T-helper 2 cell treated with Interferon-gamma antibody and Interleukin-4, amounts not matched to agents 5 μg/mL and 100 μg/mL, for 36 hours (primary cell): Measurements from ENCODE around the gene MTG2.

ENCODE experiments used
- DNase-seq: peaks from one replicate; pipeline ENCODE4 v3.0.0; 2021; ENCODE audit warnings: low spot score
- H3K27ac Mint-ChIP-seq: one replicate; pipeline ENCODE4 v1.8.0; 2021; ENCODE audit warnings: mild to moderate bottlenecking, mixed read lengths
- H3K27me3 Mint-ChIP-seq: one replicate; pipeline ENCODE4 v1.8.0; 2021; ENCODE audit warnings: low read depth, mixed read lengths
- H3K36me3 Mint-ChIP-seq: one replicate; pipeline ENCODE4 v1.8.0; 2021; ENCODE audit warnings: low read depth, mixed read lengths
- H3K4me1 Mint-ChIP-seq: one replicate; pipeline ENCODE4 v1.8.0; 2021; ENCODE audit warnings: low read depth, mixed read lengths
- H3K4me3 Mint-ChIP-seq: one replicate; pipeline ENCODE4 v1.8.0; 2022; ENCODE audit warnings: mild to moderate bottlenecking, moderate library complexity, mixed read lengths
- H3K9me3 Mint-ChIP-seq: one replicate; pipeline ENCODE4 v1.8.0; 2021; ENCODE audit warnings: mixed read lengths

MTG2 gene

GRCh38 chr20:62203378-62204030, 20.7 kb downstream of the MTG2 start:
- no peak for DNase-seq
- no peak overlapping the region for H3K27ac Mint-ChIP-seq
- H3K4me1 Mint-ChIP-seq: no peaks in the 10 kb centered on the region
- H3K36me3 Mint-ChIP-seq: peaks cover 29% of the 10 kb centered on the region
- H3K9me3 Mint-ChIP-seq: no peaks in the 10 kb centered on the region
- H3K4me3 Mint-ChIP-seq: no peak overlapping the region
- H3K27me3 Mint-ChIP-seq: no peaks in the 10 kb centered on the region

- H3K27ac Mint-ChIP-seq: no peak overlapping the region
- no peaks in the 10 kb centered on the region for H3K4me1 Mint-ChIP-seq
- H3K36me3 Mint-ChIP-seq: peaks cover 12% of the 10 kb centered on the region
- no peaks in the 10 kb centered on the region for H3K9me3 Mint-ChIP-seq
- no peak overlapping the region for H3K4me3 Mint-ChIP-seq
- no peak for DNase-seq
- no peaks in the 10 kb centered on the region for H3K27me3 Mint-ChIP-seq
Observed at GRCh38 chr20:62205618-62206387, 23.0 kb downstream of the MTG2 start.

GRCh38 chr20:62206388-62206775, 23.6 kb downstream of the MTG2 start:
- Mint-ChIP-seq H3K36me3 (peaks cover 12% of the 10 kb centered on the region), H3K4me1 (no peaks in the 10 kb centered on the region), H3K27me3 (no peaks in the 10 kb centered on the region), H3K27ac (no peak overlapping the region), H3K9me3 (no peaks in the 10 kb centered on the region), H3K4me3 (no peak overlapping the region)
- no peak for DNase-seq

GRCh38 chr20:62208061-62208794, 25.4 kb downstream of the MTG2 start:
- Mint-ChIP-seq H3K27me3 (no peaks in the 10 kb centered on the region), H3K4me3 (no peak overlapping the region), H3K9me3 (no peaks in the 10 kb centered on the region), H3K27ac (no peak overlapping the region), H3K36me3 (peaks cover 3% of the 10 kb centered on the region), H3K4me1 (no peaks in the 10 kb centered on the region)
- no peak for DNase-seq

- Mint-ChIP-seq H3K27ac (no peak overlapping the region), H3K9me3 (no peaks in the 10 kb centered on the region), H3K36me3 (no peaks in the 10 kb centered on the region), H3K4me1 (no peaks in the 10 kb centered on the region), H3K27me3 (no peaks in the 10 kb centered on the region), H3K4me3 (no peak overlapping the region)
- no peak for DNase-seq
Observed at GRCh38 chr20:62208795-62209755, 26.2 kb downstream of the MTG2 start.

- Mint-ChIP-seq H3K4me1 (no peaks in the 10 kb centered on the region), H3K36me3 (no peaks in the 10 kb centered on the region), H3K27me3 (no peaks in the 10 kb centered on the region), H3K4me3 (no peak overlapping the region), H3K27ac (no peak overlapping the region), H3K9me3 (no peaks in the 10 kb centered on the region)
- DNase-seq: no peak
Observed at GRCh38 chr20:62209850-62210495, 27.1 kb downstream of the MTG2 start.

- no peaks in the 10 kb centered on the region for H3K4me1 Mint-ChIP-seq
- H3K27me3 Mint-ChIP-seq: no peaks in the 10 kb centered on the region
- H3K27ac Mint-ChIP-seq: no peak overlapping the region
Observed at GRCh38 chr20:62210496-62210855, 27.6 kb downstream of the MTG2 start.

GRCh38 chr20:62211216-62211615, 28.4 kb downstream of the MTG2 start:
- Mint-ChIP-seq H3K27me3 (no peaks in the 10 kb centered on the region), H3K4me3 (no peak overlapping the region), H3K36me3 (no peaks in the 10 kb centered on the region), H3K27ac (no peak overlapping the region), H3K9me3 (no peaks in the 10 kb centered on the region), H3K4me1 (no peaks in the 10 kb centered on the region)
- no peak for DNase-seq

More at GRCh38 chr20:62210496-62210855, 27.6 kb downstream of the MTG2 start:
- no peak overlapping the region for H3K4me3 Mint-ChIP-seq
- H3K36me3 Mint-ChIP-seq: no peaks in the 10 kb centered on the region
- no peak for DNase-seq
- H3K9me3 Mint-ChIP-seq: no peaks in the 10 kb centered on the region

GRCh38 chr20:62211769-62212288, 29.0 kb downstream of the MTG2 start:
- Mint-ChIP-seq H3K27ac (no peak overlapping the region), H3K4me1 (no peaks in the 10 kb centered on the region), H3K4me3 (no peak overlapping the region), H3K36me3 (no peaks in the 10 kb centered on the region), H3K27me3 (no peaks in the 10 kb centered on the region), H3K9me3 (no peaks in the 10 kb centered on the region)
- DNase-seq: no peak

GRCh38 chr20:62212299-62212698, 29.5 kb downstream of the MTG2 start:
- Mint-ChIP-seq H3K4me3 (no peak overlapping the region), H3K9me3 (no peaks in the 10 kb centered on the region), H3K36me3 (no peaks in the 10 kb centered on the region), H3K4me1 (no peaks in the 10 kb centered on the region), H3K27ac (no peak overlapping the region), H3K27me3 (peaks cover 2% of the 10 kb centered on the region)
- no peak for DNase-seq

- Mint-ChIP-seq H3K4me3 (no peak overlapping the region), H3K36me3 (no peaks in the 10 kb centered on the region), H3K27me3 (peaks cover 6% of the 10 kb centered on the region), H3K27ac (no peak overlapping the region), H3K4me1 (no peaks in the 10 kb centered on the region), H3K9me3 (no peaks in the 10 kb centered on the region)
- no peak for DNase-seq
Observed at GRCh38 chr20:62214067-62214466, 31.2 kb downstream of the MTG2 start.

- DNase-seq: no peak
- H3K27me3 Mint-ChIP-seq: peaks cover 9% of the 10 kb centered on the region
Observed at GRCh38 chr20:62215020-62215990, 32.5 kb downstream of the MTG2 start.

More at GRCh38 chr20:62215020-62215990, 32.5 kb downstream of the MTG2 start:
- Mint-ChIP-seq H3K4me1 (no peaks in the 10 kb centered on the region), H3K27ac (no peak overlapping the region), H3K36me3 (no peaks in the 10 kb centered on the region), H3K4me3 (no peak overlapping the region), H3K9me3 (no peaks in the 10 kb centered on the region)
